Measurements from ENCODE around the gene RNF13.

Gene RNF13
- total RNA-seq = 172 to 485 (median 307) reads per million in 18 experiments

GRCh38 chr3:149812606-149813366 is at the start of gene RNF13:
TSS of gene RNF13 (plus strand) at chr3:149813215. CDS start at chr3:149846027, 32,812 bp downstream.
- peak; percentile 99 for DNase-seq

DNA sequence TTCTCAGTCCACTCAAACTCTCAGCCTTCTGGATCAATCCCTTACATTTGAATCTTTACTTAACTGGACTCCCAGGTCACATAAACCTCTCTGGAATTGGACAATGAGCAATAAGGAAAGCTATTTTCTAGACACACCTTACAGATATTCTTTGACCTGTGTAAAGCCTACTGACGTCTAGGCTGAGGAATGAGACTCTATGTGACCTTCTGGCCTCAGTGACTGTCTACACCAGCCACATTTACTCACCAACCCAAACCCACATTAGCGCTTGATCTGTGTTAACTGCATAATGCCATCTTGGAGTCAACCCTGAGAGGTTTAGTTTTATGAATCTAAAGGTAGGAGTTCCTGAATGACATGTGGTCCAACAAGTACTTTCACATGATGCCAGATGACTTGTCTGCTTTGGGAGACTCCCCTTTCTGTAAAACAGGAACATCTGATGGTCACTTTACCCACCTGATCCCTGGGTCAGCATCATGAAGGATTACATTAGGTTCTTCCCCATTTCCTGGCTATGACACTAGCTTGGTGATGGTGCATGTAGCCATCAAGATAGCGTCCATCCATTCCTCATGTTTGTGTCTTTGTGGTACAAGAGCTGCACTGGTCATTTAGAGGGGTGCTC is 49.3 kb upstream of the RNF13 start:
- peak; percentile 50 to 60 for DNase-seq

DNA sequence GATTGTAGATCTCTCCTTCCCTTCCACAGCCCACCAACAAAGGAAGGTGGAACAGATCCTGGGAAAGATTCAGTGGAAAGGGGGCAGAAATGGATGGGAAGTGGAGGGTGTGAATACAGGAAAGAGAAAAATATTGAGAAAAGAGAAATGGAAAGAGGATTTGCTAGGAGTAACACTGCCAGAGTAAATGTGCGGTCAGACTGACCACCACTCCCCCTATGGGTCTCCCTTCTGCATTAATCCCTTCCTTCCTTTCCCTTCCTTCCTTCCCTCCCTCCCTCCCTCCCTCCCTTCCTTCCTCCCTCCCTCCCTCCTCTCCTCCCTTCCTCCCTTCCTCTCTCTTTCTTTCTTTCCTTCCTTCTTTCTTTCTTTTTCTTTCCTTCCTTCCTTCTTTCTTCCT is 48.7 kb upstream of the RNF13 start:
- DNase-seq = no peak

- peak; percentile 57 to 74 for DNase-seq
Measured at GRCh38 chr3:149765762-149766334, 47.2 kb upstream of the RNF13 start.

DNA sequence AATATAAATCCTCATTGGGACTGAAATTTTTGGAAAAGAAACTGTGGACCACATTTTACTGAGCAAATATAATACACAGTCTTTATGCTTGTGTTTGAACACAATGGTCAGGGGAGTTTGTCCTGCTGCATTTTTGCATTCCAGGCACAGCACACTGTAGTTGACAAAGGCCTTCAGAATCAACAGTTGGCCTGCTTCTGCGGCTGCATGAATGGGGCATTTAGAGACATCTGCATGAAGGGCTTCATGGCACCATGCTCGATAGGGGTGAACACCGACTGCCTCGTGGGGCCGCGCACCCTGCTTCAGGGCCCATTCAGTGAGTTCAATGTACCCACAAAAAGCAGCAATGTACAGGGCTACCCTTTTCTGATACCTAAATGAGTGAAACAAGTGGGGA is 45.3 kb upstream of the RNF13 start:
- DNase-seq = no peak

DNA sequence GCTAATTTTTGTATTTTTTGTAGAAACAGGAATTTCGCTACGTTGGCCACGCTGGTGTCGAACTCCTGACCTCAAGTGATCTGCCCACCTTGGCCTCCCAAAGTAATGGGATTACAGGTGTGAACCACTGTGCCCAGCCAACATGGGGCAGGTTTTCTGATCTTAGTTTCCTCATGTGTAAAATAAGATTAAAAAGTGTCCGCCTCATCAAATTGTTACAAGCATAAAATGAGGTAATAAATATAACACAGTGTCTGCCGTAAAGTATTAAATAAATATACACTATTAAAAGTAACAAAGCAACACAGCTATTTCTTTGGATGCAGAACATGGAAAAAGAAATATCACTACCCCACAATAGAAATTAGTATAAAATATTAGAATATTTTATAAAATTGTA is 44.3 kb upstream of the RNF13 start:
- no peak for DNase-seq

DNA sequence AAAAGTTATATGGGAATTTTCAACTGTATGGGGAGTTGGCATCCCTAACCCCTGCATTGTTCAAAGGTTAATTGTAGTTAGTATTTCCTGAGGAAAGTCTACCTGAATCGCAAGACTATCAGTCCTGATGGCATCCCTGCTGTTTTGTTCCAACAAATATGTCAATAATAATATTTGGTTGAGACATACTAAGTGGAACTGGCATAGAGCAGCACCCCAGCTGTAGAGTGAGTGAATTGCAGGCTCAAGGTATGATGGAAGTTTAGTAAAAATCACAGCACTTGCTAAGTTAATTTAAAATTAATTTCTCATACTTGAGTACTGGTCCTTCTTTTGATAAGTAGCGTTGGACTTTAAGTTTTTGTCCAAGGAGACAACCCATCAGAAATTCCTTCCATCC is 42.8 kb upstream of the RNF13 start:
- DNase-seq = no peak

DNA sequence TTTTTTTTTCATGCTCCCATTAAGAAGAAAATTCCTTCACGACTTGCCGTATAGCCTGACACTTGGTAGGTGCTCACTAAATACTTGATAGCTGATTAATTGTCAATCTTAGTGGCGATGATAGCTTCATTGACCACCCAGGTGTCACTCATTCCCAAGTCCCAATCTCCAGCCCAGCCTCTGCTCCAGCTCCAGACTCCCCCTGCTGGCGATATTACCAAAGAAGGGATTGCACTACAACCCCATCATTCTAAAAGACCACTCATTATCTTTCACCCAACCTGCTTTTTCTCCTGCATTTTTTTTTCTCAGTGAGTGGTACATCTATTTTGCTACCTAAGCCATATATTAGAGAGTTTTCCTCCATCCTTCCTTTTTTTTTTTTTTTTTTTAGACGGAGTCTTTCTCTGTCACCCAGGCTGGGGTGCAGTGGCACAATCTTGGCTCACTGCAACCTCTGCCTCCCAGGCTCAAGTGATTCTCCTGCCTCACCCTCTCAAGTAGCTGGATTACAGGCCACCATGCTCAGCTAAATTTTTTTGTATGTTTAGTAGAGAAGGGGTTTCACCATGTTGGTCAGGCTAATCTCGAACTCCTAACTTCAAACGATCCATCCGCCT is 41.3 kb upstream of the RNF13 start:
- peak; percentile 40 to 41 for DNase-seq

GRCh38 chr3:149772861-149773260 is 40.2 kb upstream of the RNF13 start:
- no peak for DNase-seq

GRCh38 chr3:149776170-149776569 is 36.8 kb upstream of the RNF13 start:
- no peak for DNase-seq

GRCh38 chr3:149777414-149778214 is 35.4 kb upstream of the RNF13 start:
- no peak for DNase-seq

DNA sequence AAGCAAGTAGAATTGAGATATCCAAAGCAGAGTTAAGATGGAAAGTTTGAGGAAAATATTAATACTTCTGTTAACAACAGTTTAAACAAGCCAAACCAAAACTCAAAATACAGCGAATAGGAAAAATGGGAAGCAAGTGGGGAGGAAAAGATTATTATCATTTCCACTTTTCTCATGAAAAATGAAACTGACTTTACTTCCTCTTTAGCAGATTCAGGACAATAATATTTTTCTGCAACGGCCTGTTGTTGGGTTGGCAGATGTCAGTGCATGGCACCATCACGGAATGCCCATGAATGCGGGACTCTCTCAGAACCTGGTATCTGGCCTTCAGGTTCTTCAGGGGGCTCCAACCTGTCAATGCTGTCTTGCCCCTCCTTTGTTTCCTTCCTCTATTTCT is 31.8 kb upstream of the RNF13 start:
- peak; percentile 58 to 77 for DNase-seq

- peak in 1 of 2 donors; percentile 7 for DNase-seq
Measured at GRCh38 chr3:149781741-149782140, 31.3 kb upstream of the RNF13 start.

GRCh38 chr3:149783576-149783975 is 29.4 kb upstream of the RNF13 start:
- peak; percentile 48 to 91 for DNase-seq

DNA sequence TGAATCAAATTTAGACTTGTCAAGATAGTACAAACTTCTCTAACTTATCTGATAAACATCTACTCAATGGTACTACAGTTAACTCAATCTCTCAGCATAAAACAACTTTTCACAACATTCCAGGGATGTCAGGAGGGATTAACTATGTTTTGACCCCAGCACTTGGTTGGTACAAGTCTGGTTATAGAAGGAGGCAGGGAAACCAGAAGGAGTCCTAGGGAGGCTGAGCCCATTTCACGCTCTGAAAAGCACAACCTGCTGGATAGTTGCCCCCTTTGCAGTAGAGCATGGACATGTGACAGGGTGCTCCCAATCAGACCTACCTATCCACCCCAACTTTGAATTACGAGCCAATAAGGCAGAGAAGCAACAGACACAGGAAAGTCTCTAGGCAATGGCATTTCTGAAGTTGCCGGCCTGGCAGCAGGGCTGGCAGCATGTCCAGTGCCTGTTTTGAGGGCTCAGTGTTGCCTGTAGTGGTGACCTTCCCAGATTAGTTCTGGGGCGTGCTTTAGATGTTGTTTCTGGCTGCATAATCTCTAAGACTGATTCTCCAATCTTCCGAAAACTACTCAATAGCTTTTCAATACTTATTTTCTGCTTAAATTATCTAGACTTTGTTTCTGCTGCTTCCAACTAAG is 28.8 kb upstream of the RNF13 start:
- no peak for DNase-seq

DNA sequence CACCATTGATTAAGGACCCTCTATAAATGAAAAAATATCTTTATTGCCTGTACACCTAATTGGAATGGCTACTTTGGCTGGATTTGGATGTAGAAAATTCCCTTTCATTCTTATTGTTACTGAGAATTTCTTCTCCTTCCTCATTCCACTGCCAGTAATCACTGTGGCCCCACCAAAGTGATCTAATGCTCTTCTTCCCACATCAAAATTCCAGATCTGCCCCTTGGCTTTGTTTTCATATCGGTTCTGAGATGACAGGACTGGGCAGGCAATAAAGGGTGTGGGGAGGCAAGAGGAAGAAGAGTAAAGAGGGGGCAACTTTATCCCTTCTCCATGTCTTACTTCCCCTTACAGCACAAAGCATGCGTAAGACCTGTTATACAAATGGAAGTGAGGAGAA is 22.7 kb upstream of the RNF13 start:
- DNase-seq = no peak

- DNase-seq = no peak
Measured at GRCh38 chr3:149790698-149791097, 22.3 kb upstream of the RNF13 start.

DNA sequence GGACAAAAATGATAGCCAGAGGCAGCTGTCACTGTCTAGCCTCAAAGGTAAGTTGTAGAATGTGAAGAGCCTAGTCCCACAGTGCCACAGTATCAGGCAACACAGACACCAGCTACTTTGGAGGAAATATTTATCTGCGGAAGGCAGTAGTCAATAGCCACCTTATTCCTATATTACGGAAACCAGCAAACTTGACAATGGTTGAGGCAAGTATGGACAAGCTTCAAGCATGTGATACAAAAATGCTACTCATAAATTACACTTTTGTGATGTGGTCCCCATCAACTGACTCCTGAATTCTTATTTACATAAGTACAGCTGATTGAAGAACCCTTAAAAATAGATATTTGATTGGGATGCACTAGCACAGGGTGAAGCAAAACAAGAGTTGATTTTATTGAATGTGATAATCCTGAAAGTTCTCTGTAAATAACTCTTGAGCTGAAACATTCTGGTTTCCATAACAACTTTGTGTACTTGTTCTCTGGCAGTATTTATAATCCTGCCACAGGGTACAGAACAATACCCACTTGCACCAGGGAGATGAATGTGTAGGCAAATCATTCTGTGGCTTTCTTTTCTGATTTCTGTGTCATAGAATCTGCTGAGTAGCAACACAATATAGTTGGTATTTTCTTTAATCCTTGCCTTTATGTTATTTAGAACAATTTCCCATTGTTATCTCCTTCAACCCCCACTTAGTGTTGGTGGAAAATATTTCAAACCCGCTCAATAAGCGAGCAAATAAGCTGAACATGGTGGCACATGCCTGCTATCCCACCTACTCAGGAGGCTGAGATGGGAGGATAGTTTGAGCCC is 20.4 kb upstream of the RNF13 start, which contains the start of gene ANKUB1:
ANKUB1 (minus strand) TSS at position 103 of the 819 bp plus-strand sequence. CDS start 188 bp downstream, outside the sequence.
- DNase-seq = no peak

- no peak for DNase-seq
Measured at GRCh38 chr3:149796026-149796425, 17.0 kb upstream of the RNF13 start.

DNA sequence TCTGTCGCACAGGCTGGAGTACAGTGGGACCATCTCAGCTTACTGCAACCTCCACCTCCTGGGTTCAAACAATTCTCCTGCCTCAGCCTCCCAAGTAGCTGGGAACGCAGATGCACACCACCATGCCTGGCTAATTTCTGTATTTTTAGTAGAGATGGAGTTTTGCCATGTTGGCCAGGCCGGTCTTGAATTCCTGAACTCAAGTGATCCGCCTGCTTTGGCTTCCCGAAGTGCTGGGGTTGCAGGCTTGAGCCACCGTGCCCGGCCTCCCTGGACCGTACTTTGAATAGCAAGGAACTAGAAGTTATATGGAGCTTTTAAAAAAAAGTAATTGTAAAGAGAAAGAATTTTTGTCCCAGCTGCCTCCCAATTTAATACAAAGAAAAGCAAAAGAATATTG is 12.3 kb upstream of the RNF13 start:
- DNase-seq = no peak

DNA sequence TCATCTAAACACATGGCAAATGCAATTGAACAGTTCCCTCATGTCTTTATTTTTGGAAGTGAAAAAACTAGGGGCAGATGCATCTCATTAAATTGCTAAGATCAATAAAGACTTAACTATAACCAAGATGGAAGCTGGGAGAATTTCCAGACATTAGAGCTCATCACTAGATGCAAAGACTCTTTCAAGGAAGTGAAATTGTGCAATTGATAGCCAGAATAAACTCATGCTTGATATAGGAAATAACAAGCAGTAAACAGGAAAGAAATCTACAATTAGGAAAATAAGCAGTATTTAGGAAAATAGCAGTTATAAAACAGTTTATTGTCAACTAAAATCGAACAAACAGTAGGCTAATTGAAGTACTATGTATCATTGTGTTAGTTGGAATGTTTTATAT is 11.8 kb upstream of the RNF13 start:
- peak in 1 of 2 donors; percentile 47 for DNase-seq
